Stimulated activated CD4-positive, alpha-beta T cell treated with anti-CD3 and anti-CD28 coated beads, Interleukin-12 subunit alpha, Interleukin-12 subunit beta, amount 100 ng/mL, for 48 hours (primary cell): ENCODE data around the gene CCDC157.

Source experiments
- DNase-seq, 3 donors: peaks; one replicate each; pipeline ENCODE4 v3.0.0-alpha.2; 2020; ENCODE audit warnings: low read depth in 2 of 3, low spot score in 1 of 3

Gene CCDC157

DNA sequence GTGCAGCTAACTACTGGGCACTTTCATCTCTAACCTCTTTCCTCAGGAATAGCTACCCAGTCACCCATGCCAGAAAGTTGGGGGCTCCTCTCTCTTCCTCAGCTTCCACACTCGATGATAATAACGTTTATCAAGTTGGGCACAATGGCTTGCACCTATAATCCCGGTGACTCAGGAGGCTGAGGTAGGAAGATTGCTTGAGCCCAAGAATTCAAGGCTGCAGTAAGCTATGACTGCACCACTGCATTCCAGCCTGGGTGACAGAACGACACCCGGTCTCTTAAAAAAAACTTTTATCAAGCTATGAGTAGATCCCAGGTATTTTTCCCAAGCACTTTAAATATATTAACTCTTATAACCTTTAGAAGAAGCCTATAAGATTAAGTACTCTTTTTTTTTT is 2.2 kb upstream of the CCDC157 start:
- no peak for DNase-seq

- DNase-seq, result no peak
These were observed 396 bp downstream of the CCDC157 start for GRCh38 chr22:30357236-30357570.

DNA sequence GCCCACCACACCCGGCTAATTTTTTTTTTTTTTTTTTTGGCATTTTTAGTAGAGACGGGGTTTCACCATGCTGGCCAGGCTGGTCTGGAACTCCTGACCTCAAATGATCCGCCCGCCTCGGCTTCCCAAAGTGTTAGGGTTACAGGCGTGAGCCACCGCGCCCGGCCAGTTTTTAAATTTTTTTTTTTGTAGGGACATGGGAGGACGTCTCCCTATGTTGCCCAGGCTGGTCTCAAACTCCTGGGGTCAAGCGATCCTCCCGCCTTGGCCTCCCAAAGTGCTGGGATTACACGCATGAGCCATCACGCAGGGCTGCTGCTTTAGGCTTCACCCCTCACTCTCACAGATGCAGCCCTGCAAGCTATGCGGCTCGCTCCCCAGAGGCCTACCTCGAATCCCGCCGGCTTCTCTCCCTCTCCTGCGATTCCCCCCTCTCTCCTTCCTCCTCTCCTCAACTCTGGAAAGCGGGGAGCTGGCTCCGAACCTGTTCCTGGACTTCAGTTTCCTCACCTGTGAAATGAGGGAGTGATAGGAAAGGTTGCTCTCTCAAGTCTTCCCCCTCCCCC is 926 bp downstream of the CCDC157 start:
- DNase-seq, result no peak

DNA sequence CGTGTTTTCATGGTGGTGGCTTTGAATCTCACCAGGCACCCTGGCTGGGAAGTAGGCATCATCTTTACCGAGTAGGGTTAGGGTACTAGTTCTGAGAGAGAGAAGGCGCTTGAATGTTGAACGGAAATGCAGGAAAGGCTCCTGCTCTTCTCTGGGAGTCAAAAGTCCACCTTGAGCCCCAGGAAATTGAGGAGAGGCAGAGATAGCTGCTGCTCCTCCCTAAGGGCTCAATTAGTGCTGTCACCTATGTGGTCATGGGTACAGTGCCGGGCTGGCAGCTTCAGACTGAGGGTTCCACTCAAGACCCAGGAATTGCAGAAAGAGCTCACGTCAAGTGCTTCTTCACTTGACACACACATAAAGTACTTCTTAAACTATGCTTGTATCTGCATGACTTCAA is 1.7 kb downstream of the CCDC157 start:
- DNase-seq, result no peak

DNA sequence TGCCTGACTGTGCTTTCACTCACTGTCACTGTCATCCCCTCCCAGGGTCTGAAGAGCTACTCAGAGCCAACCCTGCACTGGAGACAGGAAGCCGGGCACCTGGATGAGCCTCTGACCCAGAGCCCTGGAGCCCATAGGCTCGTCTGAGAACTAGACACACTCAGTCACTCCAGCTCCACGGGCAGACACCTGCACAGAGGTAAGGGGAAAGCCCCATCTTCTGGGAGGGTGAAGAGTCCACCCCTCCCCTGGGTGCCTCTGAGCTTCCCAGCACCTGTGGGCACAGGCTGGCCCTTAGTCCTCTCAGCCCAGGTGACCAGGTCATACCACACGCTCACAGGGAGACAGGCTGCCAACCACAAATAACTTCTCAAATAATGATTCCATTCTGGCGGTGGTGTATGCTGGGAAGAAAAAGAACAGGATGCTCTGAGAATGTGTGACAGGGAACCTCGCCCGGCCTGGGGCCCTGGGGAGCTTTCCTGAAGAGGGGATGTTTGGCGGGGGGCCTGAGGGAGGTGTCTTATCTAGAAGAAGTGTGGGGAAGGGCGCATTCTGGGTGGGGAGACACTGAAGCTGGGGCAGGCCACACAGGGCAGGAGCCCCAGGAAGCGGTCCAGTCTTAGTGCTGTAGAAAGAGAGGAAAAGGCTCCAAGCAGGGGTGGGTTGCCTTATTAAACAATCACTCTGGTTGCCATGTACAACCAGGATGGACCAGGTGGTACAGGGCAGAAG is 5.3 kb downstream of the CCDC157 start:
- DNase-seq, result no peak

GRCh38 chr22:30362651-30363281 is 6.0 kb downstream of the CCDC157 start:
- no peak for DNase-seq

DNA sequence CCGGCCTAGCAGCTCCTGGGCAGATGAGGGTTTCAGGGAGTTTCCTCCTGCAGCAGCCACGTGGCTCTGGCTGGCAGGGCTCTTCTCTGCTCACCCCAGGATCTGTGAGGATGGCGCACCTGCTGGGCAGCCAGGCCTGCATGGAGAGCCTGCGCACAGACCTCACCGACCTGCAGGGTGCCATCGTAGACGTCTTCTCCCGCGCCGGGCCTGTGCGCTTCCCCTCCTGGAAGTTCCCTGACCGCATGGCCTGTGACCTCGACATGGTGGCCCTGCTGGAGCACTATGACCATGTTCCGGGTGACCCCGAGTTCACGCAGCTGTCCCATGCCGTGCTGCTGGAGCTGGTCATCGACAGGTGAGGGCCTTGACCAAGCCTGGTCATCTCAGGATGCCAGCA is 9.1 kb downstream of the CCDC157 start:
- DNase-seq, result no peak

GRCh38 chr22:30368420-30368819 is 11.6 kb downstream of the CCDC157 start:
- DNase-seq, result no peak

DNA sequence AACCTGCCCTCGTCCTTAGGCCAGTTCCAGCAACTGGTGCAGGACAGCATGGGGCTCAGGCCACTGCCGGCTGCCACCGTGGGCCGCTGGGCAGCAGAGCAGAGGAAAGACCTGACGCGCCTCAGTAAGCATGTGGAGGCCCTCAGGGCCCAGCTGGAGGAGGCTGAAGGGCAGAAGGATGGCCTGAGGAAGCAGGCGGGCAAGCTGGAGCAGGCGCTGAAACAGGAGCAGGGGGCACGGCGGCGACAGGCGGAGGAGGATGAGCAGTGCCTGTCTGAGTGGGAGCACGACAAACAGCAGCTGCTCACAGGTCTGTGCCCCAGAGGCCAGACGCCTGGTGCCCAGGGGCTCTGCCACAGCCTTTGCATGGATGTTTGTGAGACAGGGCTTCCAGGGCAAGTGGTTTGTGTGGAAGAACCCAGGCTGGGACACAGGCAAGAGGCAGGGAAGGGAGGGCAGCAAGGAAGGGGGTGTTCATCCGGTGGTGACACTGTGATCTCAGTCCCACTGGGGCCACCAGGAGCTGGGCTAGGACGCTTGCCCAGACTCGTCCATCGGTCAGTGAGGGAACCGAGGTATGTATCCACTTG is 13.9 kb downstream of the CCDC157 start:
- DNase-seq, result no peak

DNA sequence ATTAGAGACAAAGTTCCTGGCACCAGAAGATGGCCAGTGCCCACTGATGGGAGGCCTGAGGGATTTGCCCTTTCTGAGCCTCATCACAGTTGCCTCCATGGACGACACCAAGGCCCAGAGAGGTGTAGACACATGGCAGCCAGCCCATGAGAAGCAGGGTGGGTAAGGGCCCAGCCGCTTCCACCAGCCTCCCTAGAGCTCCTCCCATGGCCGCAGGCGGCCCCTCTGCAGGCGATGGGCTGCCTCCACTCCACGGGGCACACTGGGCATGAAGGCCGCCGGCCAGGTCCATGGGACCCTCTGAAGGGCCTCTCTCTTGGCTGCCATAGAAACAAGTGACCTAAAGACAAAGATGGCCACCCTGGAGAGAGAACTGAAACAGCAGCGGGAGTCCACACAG is 14.5 kb downstream of the CCDC157 start:
- no peak for DNase-seq

- DNase-seq, result no peak
These were observed 15.2 kb downstream of the CCDC157 start for GRCh38 chr22:30371981-30372380.

DNA sequence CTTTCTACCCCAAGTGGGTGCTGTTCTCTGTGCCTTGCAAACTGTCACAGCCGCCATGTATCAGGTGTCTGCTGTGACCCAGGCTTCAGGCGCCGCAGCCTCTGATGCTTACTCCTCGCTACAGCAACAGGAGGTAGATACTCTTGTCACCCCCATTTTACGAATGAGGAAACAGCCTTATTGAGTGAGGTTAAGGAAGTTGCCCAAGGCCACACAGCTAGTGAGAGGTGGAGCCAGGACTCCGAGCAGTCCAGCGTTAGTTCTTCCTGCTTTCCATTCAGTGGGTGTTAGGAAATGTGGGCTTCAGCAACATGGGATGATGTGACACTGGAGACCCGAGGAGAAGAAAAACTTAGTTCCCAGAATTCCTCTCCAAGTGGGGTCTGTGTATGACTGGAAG is 16.1 kb downstream of the CCDC157 start:
- no peak for DNase-seq

DNA sequence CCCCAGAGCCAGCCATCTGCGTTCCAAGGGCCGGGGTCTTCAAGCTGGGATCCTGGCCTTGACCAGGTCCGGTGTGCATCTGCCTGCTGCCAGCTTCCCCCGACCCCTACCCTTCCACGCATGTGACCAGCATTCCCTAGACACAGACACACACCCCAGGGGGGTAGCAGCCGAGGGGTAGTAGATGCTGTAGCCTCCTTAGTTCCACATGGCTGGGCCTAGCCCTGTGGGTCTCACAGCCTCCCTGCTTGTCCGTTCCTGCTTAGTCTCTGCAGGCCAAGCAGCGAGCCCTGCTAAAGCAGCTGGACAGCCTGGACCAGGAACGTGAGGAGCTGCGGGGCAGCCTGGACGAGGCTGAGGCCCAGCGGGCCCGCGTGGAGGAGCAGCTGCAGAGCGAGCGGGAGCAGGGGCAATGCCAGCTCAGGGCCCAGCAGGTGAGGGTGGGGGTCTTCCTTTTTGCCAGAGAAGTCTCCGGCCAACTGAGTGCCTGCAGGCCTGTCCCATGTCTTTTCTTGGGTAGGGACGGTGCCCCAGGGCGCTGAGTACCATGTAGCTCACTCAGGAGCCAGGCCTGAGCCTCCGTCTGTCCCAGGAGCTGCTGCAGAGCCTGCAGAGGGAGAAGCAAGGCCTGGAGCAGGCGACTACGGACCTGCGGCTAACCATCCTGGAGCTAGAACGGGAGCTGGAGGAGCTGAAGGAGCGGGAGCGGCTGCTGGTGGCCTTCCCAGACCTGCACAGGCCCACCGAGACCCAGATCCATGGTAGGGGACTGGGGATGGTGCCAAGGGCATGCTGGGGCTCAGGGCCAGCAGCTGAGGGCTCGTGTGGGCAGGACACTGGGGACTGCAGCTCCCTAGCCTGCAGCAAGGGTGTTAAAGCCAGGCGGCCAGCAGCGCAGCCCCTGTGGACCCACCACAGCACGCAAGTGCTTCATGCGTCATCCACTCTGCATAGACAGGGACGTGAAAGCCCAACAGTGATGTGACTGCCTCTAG is 16.8 kb downstream of the CCDC157 start:
- DNase-seq, result no peak

DNA sequence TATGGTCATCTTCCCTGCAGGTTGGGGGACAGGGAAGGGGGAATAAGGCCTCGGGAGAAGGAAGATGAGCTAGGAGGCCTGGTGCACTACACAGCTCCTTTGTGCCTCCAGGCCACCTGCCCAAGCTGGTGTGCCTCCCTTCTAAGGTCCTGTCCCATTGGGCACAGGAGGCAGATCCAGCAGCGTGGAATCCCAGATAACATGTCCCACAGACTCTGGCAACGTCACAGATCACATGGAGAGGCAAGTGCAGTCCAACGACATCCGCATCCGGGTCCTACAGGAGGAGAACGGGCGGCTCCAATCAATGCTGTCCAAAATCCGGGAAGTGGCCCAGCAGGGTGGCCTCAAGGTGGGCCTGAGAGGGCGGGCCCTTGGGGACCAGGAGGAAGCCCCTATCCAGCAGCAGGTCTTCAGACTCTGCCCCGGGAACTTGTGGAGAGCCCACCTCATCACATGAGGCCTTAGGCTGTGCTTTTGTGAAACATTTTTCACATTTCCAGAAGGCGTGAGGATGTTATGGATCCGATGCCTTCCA is 18.6 kb downstream of the CCDC157 start:
- DNase-seq, result no peak

DNA sequence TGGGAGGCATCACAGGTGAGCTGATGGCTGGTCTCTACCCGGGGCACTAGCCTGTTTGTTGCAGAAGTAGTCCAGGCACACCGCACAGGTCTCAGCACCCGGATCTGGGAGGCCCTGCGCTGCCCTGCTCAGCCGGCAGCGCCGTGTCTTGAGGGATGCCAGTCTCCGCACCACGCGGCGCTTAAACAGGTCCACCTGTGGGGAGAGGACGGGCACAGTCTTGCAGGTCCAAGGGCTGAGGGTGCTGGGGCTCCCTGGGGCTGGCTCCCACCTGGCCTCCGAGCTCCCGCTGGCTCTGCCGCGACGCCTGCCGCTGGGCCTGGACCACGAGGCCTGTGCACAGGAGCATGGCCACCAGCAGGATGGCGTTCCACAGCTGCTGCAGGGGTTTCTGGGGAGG is 23.2 kb downstream of the CCDC157 start:
- no peak for DNase-seq

DNA sequence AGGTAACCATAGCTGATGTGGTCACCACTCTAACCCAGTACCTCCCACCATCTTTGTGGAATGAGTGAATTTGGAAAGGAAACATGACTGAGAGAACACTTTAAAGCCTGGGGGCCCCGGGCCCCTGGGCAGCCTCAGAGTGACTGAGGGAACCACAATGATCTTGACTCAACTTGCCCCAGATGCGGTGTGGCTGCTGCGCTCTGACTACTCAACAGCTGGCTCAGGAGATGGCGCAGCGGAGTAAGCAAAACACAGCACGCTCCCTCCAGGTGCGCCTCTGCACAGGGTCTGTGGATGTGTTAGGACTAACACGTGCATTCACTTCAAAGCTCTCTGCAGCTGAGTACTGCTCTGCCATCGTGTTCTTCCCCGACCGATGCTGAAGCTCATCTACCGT is 24.5 kb downstream of the CCDC157 start:
- DNase-seq, result peak in 1 of 3 donors; percentile 25

GRCh38 chr22:30382340-30382739 is 25.5 kb downstream of the CCDC157 start:
- DNase-seq, result no peak

DNA sequence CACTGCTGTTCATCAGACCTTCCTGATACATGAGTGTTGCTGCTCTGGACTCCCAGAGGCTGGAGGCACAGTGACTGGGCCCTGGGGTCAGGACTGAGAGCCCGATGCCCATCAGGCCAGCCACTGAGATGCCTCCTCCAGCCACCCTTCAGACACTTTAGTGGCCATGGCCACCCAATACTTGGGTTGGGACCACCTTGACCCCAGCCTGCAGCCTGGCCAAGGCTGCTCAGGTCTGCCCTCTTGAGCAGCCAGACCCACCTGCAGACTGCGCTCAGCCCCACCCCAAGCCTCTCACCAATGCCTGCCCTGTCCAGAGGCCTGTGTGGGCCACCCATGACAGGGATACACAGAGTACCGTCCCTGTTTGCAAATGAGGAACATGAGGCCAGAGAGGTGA is 26.3 kb downstream of the CCDC157 start:
- DNase-seq, result no peak

DNA sequence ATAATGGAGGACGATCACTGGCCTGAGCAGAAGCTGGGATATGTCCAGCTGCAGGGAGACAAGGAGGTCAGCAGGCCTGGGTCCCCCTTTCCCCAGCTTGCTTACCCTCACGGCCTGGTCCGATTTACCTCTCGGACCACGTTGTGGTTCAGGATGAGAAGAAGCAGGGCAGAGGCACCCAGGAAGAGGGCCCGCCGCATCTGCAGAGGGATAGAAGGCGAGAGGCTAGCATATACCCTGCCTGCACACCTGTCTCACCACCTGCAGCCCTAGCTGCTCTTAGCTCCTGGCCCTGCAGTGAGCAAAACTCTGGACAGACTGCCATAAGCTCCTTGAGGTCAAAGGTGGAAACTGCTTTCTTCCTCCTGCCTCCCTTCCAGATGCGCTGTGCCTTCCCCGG is 29.1 kb downstream of the CCDC157 start:
- no peak for DNase-seq

- DNase-seq, result no peak
These were observed 29.8 kb downstream of the CCDC157 start for GRCh38 chr22:30386608-30386959.
